MCF 10A (cell line): ENCODE results near the gene NEURL1. TPM values are rescaled to one million over a fixed set of nuclear protein-coding genes. Genes with fewer than 3 reads are reported as not detected.

Source experiments
- BruUV-seq: library from RNA; stranded (reverse); fragments of 400-500 nt; replicated peaks from 2 replicates; lab custom pipeline; 2021; lab: Mats Ljungman, UMichigan
- CTCF ChIA-PET: fragments of 300-600 bp; sonication (Branson Sonifier 250); formaldehyde crosslinking; extraction: SDS; loops from one replicate; lab custom pipeline; 2021; ENCODE audit warnings: antibody characterized with exemption, inconsistent platforms; lab: Yijun Ruan, JAX
- POLR2A ChIA-PET: fragments of 300-600, 350-650 bp; sonication (Branson Sonifier 250); formaldehyde crosslinking; extraction: SDS; loops from one replicate; lab custom pipeline; 2020; ENCODE audit warnings: antibody characterized with exemption, inconsistent platforms; lab: Yijun Ruan, JAX
- DNase-seq: peaks from one replicate; pipeline ENCODE4 v3.0.0-alpha.2; 2018; ENCODE audit not compliant: unreplicated experiment
- H3K27ac Mint-ChIP-seq: one replicate; pipeline ENCODE4 v1.8.0; 2022; ENCODE audit warnings: mild to moderate bottlenecking, low read depth, mixed read lengths; ENCODE audit not compliant: unreplicated experiment
- H3K27me3 Mint-ChIP-seq: one replicate; pipeline ENCODE4 v1.8.0; 2022; ENCODE audit warnings: mixed read lengths; ENCODE audit not compliant: insufficient read depth, unreplicated experiment
- H3K36me3 Mint-ChIP-seq: one replicate; pipeline ENCODE4 v1.8.0; 2022; ENCODE audit warnings: mild to moderate bottlenecking, moderate library complexity, mixed read lengths; ENCODE audit not compliant: insufficient read depth, unreplicated experiment
- H3K4me1 Mint-ChIP-seq: one replicate; pipeline ENCODE4 v1.8.0; 2022; ENCODE audit warnings: mixed read lengths; ENCODE audit not compliant: insufficient read depth, unreplicated experiment
- H3K4me3 Mint-ChIP-seq: one replicate; pipeline ENCODE4 v1.8.0; 2022; ENCODE audit warnings: mild to moderate bottlenecking, moderate library complexity, mixed read lengths; ENCODE audit not compliant: unreplicated experiment
- H3K9me3 Mint-ChIP-seq: one replicate; pipeline ENCODE4 v1.8.0; 2022; ENCODE audit warnings: mixed read lengths; ENCODE audit not compliant: unreplicated experiment
- intact Hi-C: fragments of 100-400 bp; cut with micrococcal nuclease; formaldehyde crosslinking; loops from 2 replicates; pipeline ENCODE4 v1.14.1; 2022
- total RNA-seq: library from RNA; stranded (reverse); gene quantifications from 2 replicates; pipeline ENCODE4 v1.2.3, GENCODE V29; 2022
- TF ChIP-seq, protein P1 (sequence below): fragments of 200-600 bp; IDR thresholded peaks from one replicate; pipeline ENCODE4 v1.8.0; 2022; ENCODE audit warnings: antibody characterized with exemption, mild to moderate bottlenecking; ENCODE audit not compliant: unreplicated experiment

The NEURL1 gene
- total RNA-seq, 1 experiment from 2014 or later, result not detected

DNA sequence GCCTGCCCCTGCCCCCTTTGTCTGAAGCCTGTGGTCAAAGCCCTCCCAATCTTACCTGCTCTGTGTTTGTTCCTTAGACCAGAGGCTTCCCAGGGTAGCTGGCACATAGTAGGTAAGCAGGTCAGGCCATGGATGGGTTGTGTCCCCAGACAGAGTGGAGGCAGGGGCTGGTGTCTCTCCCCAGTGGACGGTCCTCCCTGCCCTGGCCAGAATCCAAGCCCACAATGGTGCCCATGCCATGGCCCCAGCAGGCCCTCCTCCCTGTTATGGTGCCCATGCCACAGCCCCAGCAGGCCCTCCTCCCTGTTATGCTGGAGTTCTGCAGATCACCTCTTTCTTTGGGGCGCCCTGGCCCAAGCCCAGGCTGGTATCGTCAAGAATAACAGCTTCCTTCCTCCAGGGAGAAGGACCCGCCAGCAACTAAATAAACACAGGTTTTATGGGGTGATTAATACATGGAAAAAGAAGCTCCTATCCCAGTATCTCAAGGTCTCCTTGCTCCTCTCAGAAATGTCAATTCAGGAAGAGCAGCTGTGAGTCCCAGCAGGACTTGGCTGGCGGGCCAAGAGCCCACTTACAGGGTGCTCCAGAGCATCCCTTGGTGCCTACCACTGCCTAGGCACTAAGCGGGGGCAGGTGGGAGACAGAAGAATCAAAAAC, 82.0 kb downstream of the NEURL1 start:
- Mint-ChIP-seq H3K9me3 (no peaks in the 10 kb centered on the region), H3K36me3 (no peaks in the 10 kb centered on the region), H3K4me1 (no peaks in the 10 kb centered on the region), H3K27me3 (peaks cover 12% of the 10 kb centered on the region), H3K27ac (no peak overlapping the region), H3K4me3 (no peak overlapping the region)
- intact Hi-C loops, result no loop called here
- BruUV-seq, result no TSS peak
- TF ChIP-seq, protein P1, sequence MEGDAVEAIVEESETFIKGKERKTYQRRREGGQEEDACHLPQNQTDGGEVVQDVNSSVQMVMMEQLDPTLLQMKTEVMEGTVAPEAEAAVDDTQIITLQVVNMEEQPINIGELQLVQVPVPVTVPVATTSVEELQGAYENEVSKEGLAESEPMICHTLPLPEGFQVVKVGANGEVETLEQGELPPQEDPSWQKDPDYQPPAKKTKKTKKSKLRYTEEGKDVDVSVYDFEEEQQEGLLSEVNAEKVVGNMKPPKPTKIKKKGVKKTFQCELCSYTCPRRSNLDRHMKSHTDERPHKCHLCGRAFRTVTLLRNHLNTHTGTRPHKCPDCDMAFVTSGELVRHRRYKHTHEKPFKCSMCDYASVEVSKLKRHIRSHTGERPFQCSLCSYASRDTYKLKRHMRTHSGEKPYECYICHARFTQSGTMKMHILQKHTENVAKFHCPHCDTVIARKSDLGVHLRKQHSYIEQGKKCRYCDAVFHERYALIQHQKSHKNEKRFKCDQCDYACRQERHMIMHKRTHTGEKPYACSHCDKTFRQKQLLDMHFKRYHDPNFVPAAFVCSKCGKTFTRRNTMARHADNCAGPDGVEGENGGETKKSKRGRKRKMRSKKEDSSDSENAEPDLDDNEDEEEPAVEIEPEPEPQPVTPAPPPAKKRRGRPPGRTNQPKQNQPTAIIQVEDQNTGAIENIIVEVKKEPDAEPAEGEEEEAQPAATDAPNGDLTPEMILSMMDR, result no peak
- ChIA-PET POLR2A (no interaction called here), CTCF (interaction anchor here (0.6 to 2.5 kb wide), 2 partner anchors 11 to 152 kb away, joined by 3 to 12 read pairs; no protein-coding TSS in a partner anchor)
- no peak for DNase-seq

DNA sequence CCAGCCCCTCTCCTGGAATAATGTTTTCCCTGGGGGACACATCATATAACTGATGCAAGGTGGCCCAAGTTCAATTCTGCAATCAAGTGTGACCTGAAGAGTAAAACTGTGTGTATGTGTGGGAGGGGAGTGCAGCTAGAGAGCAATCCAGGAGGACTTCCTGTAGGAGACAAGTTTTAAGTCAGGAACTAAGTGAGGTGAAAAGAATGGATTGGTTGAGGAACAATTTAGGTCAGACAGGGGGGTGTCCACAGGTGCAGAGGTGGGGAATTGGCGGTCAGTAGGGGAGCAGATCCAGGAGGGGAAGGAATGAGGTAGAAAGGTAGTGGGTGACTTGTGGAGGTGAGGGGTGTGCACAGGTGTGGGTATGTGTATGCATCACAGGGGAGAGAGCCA, 82.6 kb downstream of the NEURL1 start:
- ChIA-PET POLR2A (no interaction called here), CTCF (interaction anchor here (0.6 to 2.5 kb wide), 2 partner anchors 12 to 153 kb away, joined by 3 to 12 read pairs; no protein-coding TSS in a partner anchor)
- Mint-ChIP-seq H3K4me1 (no peaks in the 10 kb centered on the region), H3K27me3 (peaks cover 12% of the 10 kb centered on the region), H3K4me3 (no peak overlapping the region), H3K27ac (no peak overlapping the region), H3K36me3 (no peaks in the 10 kb centered on the region), H3K9me3 (no peaks in the 10 kb centered on the region)
- TF ChIP-seq, protein P1, result no peak
- BruUV-seq, result no TSS peak
- DNase-seq, result no peak
- intact Hi-C loops, result no loop called here

DNA sequence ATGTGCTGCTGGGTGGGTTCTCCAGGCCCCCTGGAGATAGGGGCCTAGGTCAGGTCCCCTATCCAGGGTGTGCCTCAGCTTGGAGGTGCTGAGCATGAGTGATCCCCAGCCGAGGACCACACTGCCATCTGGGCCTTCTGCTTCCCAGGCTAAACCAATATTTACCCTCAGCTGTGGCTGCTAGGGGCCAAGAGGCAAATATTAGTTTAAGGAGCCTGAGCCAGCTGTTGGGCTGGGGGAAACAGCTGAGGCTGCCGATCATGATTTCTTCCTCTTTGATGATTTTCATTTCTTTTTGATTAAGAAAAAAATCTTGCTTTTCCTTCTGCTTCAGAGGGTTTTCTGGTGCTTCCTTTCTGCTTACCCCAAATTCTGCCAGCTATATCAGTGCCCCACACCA, 83.4 kb downstream of the NEURL1 start:
- CTCF ChIA-PET, result interaction anchor here (0.7 to 2.5 kb wide), 4 partner anchors 13 to 157 kb away, joined by 3 to 12 read pairs (median 4); no protein-coding TSS in a partner anchor
- Mint-ChIP-seq H3K4me3 (no peak overlapping the region), H3K27ac (no peak overlapping the region), H3K36me3 (no peaks in the 10 kb centered on the region), H3K27me3 (peaks cover 12% of the 10 kb centered on the region), H3K4me1 (no peaks in the 10 kb centered on the region), H3K9me3 (no peaks in the 10 kb centered on the region)
- no peak for DNase-seq
- POLR2A ChIA-PET, result no interaction called here
- TF ChIP-seq, protein P1, result no peak
- intact Hi-C loops, result no loop called here
- BruUV-seq, result no TSS peak

DNA sequence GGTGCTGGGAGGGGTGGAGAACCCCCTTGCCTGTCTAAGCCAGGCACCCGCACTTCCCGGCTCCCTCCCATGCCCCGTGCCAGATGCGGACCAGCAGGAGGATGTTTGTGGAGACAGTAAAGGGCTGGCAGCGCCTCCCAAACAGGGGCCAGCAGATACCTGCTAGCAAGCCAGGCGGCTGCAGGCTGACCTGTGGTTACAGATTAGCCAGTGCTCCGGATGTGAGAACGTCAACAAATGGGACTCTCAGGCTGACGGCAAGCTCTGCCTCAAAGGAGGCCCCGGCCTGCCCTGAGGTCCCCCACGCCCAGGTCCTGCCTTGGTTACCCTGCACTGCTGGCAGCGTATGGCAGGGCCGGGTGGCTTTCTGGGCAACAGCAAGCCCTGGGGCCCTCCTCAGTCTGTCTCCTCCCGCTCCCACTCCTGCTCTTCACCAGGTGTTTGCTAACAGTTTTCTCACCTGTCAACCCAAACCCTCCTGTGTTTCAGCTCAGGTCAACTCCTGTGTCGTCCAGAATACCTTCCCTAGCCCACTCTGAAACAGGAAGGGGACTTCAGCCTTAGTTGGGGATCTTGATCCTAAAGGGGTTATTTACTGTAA, 85.4 kb downstream of the NEURL1 start:
- Mint-ChIP-seq H3K27ac (no peak overlapping the region), H3K27me3 (peaks cover 5% of the 10 kb centered on the region), H3K4me1 (no peaks in the 10 kb centered on the region), H3K36me3 (no peaks in the 10 kb centered on the region), H3K4me3 (no peak overlapping the region), H3K9me3 (no peaks in the 10 kb centered on the region)
- no TSS peak for BruUV-seq
- CTCF ChIA-PET, result interaction anchor here (0.6 to 1.3 kb wide), 3 partner anchors 14 to 161 kb away, joined by 3 read pairs; no protein-coding TSS in a partner anchor
- TF ChIP-seq, protein P1, result no peak
- POLR2A ChIA-PET, result no interaction called here
- DNase-seq, result no peak
- intact Hi-C loops, result no loop called here
